K562 (cell line): ENCODE results near the gene CPNE8. TPM values are rescaled to one million over a fixed set of nuclear protein-coding genes. Genes with fewer than 3 reads are reported as not detected.

Experiments
- EGR1 ChIP-seq: fragments of 450-650 bp; conservative IDR thresholded peaks from 2 replicates; pipeline ENCODE4 v1.6.1; 2017; ENCODE audit warnings: mild to moderate bottlenecking
- EP400 ChIP-seq: fragments of 450-650 bp; IDR thresholded peaks from 2 replicates; pipeline ENCODE4 v1.6.1; 2017; ENCODE audit warnings: antibody characterized with exemption, mild to moderate bottlenecking, moderate library complexity
- GABPB1 ChIP-seq: sonication (generic); formaldehyde crosslinking; IDR thresholded peaks from 2 replicates; pipeline ENCODE4 v1.8.0; 2022; ENCODE audit warnings: mild to moderate bottlenecking, missing genetic modification reagents
- MAZ ChIP-seq, 2 experiments: fragments of 450-650 bp in 1 of 2; sonication (generic) in 1 of 2; formaldehyde crosslinking; IDR thresholded peaks in 1 of 2; conservative IDR thresholded peaks in 1 of 2; 2 replicates each; pipeline versions ENCODE4 v1.4.0 to v1.5.0; 2020; ENCODE audit warnings: mild to moderate bottlenecking in 1 of 2, missing genetic modification reagents in 1 of 2
- REST ChIP-seq, 2 experiments: fragments of 450-650 bp; formaldehyde crosslinking in 1 of 2; IDR thresholded peaks; 2 replicates each; pipeline versions ENCODE4 v1.4.0 to v1.6.1; 2014 to 2020; ENCODE audit warnings: mild to moderate bottlenecking in 2 of 2, borderline replicate concordance in 1 of 2, low read depth in 1 of 2
- SRSF9 ChIP-seq: fragments of 200-400 bp; formaldehyde crosslinking; IDR thresholded peaks from 2 replicates; pipeline ENCODE4 v1.6.1; 2017; ENCODE audit warnings: low read depth, low read length, borderline replicate concordance
- TAF1 ChIP-seq: IDR thresholded peaks from 2 replicates; pipeline ENCODE4 v1.6.1; 2011; ENCODE audit warnings: mild to moderate bottlenecking, low read length, moderate library complexity; ENCODE audit not compliant: insufficient read depth, control insufficient read depth, severe bottlenecking; ENCODE audit errors: extremely low read depth
- ZNF224 ChIP-seq: sonication (generic); formaldehyde crosslinking; IDR thresholded peaks from 2 replicates; pipeline ENCODE4 v1.8.0; 2022; ENCODE audit warnings: mild to moderate bottlenecking, missing genetic modification reagents
- polyA plus RNA-seq, 8 experiments: library from polyadenylated mRNA; depleted of rRNA in 4 of 8; stranded (reverse) in 5 of 8; unstranded in 3 of 8; fragments of >200 nt; fragmentation: Nextera tagmentation in 2 of 8; fragmentation: Illumina TruSeq in 1 of 8; extraction: Ambion mirVana in 2 of 8; extraction: Trizol in 1 of 8; gene quantifications; 2 replicates each; pipeline versions ENCODE4 v1.2.1 to v1.2.3, GENCODE V29; 2011 to 2014; ENCODE audit warnings: inconsistent platforms in 1 of 8, missing spikeins in 1 of 8
- total RNA-seq, 7 experiments: library from RNA; depleted of rRNA in 6 of 7; stranded (reverse); fragments of >200 nt in 6 of 7; fragmentation: Illumina TruSeq in 2 of 7; extraction: Trizol in 2 of 7; gene quantifications; 2 replicates each; pipeline versions ENCODE4 v1.2.1 to v1.2.3, GENCODE V29; 2011 to 2021; ENCODE audit warnings: low replicate concordance in 1 of 7
- TF ChIP-seq, protein P1 (sequence below): sonication (generic); formaldehyde crosslinking; IDR thresholded peaks from 2 replicates; pipeline ENCODE4 v1.8.0; 2022; ENCODE audit warnings: missing genetic modification reagents, mild to moderate bottlenecking, moderate library complexity, borderline replicate concordance

Gene CPNE8
- total and polyA plus RNA-seq, 9 of the 15 experiments (the other 6 are each of a cell fraction or from before 2014, with no cell fraction given): 2.4 to 7.0 (median 4.2) TPM

DNA sequence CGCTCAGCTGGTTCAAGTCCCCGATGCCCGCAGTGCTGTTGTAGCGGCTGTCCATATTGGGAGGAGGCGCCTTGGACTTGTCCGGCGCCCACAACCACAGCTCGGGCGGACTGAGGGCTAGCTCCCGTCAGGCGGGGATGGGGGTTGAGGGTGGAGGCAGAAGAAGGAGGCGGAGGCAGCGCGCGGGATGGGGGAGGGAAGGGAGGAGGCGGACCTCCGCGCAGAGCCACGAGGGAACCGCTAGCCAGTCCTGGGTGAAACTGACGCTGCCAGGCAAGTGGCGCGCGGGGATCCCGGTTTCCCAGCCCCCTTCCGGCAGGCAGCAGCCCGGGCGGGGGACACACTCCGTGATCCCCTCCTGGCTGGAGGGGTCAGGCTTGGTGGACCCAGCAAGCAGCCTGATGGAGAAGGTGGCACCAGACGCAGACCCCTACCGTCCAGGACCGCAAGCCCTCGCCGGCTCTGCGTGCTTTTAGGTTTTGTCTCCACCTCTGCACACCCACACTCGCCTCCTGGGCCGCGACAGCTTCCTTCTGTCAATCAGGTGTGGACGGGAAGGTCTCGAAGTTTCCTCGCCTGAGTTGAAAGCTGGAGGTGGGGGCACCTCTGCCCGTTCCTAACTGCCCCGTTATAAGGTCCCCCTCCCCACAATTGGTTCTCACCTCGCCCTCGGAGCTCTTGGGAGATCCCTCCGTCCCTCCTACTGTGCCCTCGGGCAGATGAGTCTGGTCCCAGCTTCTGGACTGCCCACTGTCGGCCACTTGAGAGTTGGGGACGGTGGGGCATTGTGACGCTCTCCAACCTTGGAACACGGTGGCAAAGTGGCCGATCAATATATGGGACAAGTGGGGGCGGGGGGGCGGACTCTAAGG lies at the start of gene CPNE8 (continued):
- TF ChIP-seq MAZ (CRISPR knock-in tag; conservative IDR thresholded peaks at IDR 0.05 in 1 of 2, IDR thresholded peaks at IDR 0.05 in 1 of 2) (peak; percentile 14 to 33; a peak in 1 of 4 replicates), EP400 (peak; percentile 49; the same call in 1 of the 2 replicates), GABPB1 (CRISPR knock-in tag) (peak; percentile 32; the same call in 1 of the 2 replicates), ZNF224 (CRISPR knock-in tag) (no peak), TAF1 (peak; percentile 30), EGR1 (0 out of 2 replicates have a peak, but pooled peaks have one; percentile 11), SRSF9 (no peak), REST (IDR thresholded peaks at IDR 0.05; ENCODE audit: borderline replicate concordance) (peak; percentile 13; the same call in 1 of the 2 replicates), REST (CRISPR knock-in tag; IDR thresholded peaks at IDR 0.05; ENCODE audit: low read depth) (no peak)
- TF ChIP-seq, protein P1, sequence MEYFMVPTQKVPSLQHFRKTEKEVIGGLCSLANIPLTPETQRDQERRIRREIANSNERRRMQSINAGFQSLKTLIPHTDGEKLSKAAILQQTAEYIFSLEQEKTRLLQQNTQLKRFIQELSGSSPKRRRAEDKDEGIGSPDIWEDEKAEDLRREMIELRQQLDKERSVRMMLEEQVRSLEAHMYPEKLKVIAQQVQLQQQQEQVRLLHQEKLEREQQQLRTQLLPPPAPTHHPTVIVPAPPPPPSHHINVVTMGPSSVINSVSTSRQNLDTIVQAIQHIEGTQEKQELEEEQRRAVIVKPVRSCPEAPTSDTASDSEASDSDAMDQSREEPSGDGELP (CRISPR knock-in tag): peak; percentile 34; the same call in 1 of the 2 replicates
